HepG2 (cell line): ENCODE results near the gene GIPC3. TPM values are rescaled to one million over a fixed set of nuclear protein-coding genes. Genes with fewer than 3 reads are reported as not detected.
A peak's percentile ranks its signal among the peaks of the same experiment; 100 is the strongest.

Experiments used
- CHD2 ChIP-seq: IDR thresholded peaks from 2 replicates; pipeline ENCODE4 v1.6.1; 2011; ENCODE audit warnings: low read depth, low read length, improper control_type of control experiment
- FLYWCH1 ChIP-seq: sonication (generic); formaldehyde crosslinking; IDR thresholded peaks from 2 replicates; pipeline ENCODE4 v1.8.1; 2023; ENCODE audit warnings: mild to moderate bottlenecking, missing genetic modification reagents
- GZF1 ChIP-seq: sonication (generic); formaldehyde crosslinking; IDR thresholded peaks from 2 replicates; pipeline ENCODE4 v1.5.1; 2020; ENCODE audit warnings: mild to moderate bottlenecking, missing genetic modification reagents
- HMGXB4 ChIP-seq, 2 experiments: sonication (generic) in 1 of 2; formaldehyde crosslinking in 1 of 2; IDR thresholded peaks; 2 replicates each; pipeline versions ENCODE4 v1.4.0 to v1.6.1; 2018 to 2020; ENCODE audit warnings: missing genetic modification reagents in 2 of 2, borderline replicate concordance in 1 of 2, low read depth in 1 of 2, mild to moderate bottlenecking in 1 of 2, missing biosample characterization in 1 of 2
- HNRNPL ChIP-seq: fragments of 200-400 bp; formaldehyde crosslinking; IDR thresholded peaks from 2 replicates; pipeline ENCODE4 v1.6.1; 2017; ENCODE audit warnings: mild to moderate bottlenecking, low read depth, low read length
- IRF9 ChIP-seq: sonication (generic); formaldehyde crosslinking; IDR thresholded peaks from 2 replicates; pipeline ENCODE4 v1.8.0; 2022; ENCODE audit warnings: missing genetic modification reagents, mild to moderate bottlenecking, borderline replicate concordance
- KAT7 ChIP-seq: IDR thresholded peaks from 2 replicates; pipeline ENCODE4 v1.6.1; 2018; ENCODE audit warnings: borderline replicate concordance, missing compliant biosample characterization
- MLX ChIP-seq: IDR thresholded peaks from 2 replicates; pipeline ENCODE4 v1.6.1; 2016
- MTA3 ChIP-seq: sonication (generic); formaldehyde crosslinking; IDR thresholded peaks from 2 replicates; pipeline ENCODE4 v1.4.0; 2020; ENCODE audit warnings: missing genetic modification reagents
- REXO4 ChIP-seq: sonication (generic); formaldehyde crosslinking; IDR thresholded peaks from 2 replicates; pipeline ENCODE4 v1.8.0; 2022; ENCODE audit warnings: missing genetic modification reagents, mild to moderate bottlenecking, borderline replicate concordance
- SP1 ChIP-seq, 2 experiments: fragments of 450-650 bp in 1 of 2; sonication (generic) in 1 of 2; formaldehyde crosslinking in 1 of 2; IDR thresholded peaks; 2 replicates each; pipeline versions ENCODE4 v1.4.0 to v1.6.1; 2016 to 2020; ENCODE audit warnings: missing genetic modification reagents in 1 of 2
- TBP ChIP-seq: sonication (generic); formaldehyde crosslinking; IDR thresholded peaks from 2 replicates; pipeline ENCODE4 v1.5.0; 2020; ENCODE audit warnings: missing genetic modification reagents
- XRCC5 ChIP-seq: fragments of 200-400 bp; formaldehyde crosslinking; optimal IDR thresholded peaks from 2 replicates; pipeline ENCODE3; 2017; ENCODE audit warnings: mild to moderate bottlenecking, low read length
- ZC3H13 ChIP-seq: sonication (generic); formaldehyde crosslinking; IDR thresholded peaks from 2 replicates; pipeline ENCODE4 v1.8.1; 2023; ENCODE audit warnings: mild to moderate bottlenecking, missing genetic modification reagents, moderate library complexity
- ZFP36 ChIP-seq: fragments of 150-350 bp; IDR thresholded peaks from 2 replicates; pipeline ENCODE4 v1.6.1; 2018; ENCODE audit warnings: borderline replicate concordance, low read length, low read depth; ENCODE audit not compliant: partially characterized antibody
- ZFX ChIP-seq: sonication (generic); formaldehyde crosslinking; IDR thresholded peaks from 2 replicates; pipeline ENCODE4 v1.4.0; 2020; ENCODE audit warnings: mild to moderate bottlenecking, low read depth, missing genetic modification reagents, moderate library complexity
- ZFYVE20 ChIP-seq: sonication (generic); formaldehyde crosslinking; IDR thresholded peaks from 2 replicates; pipeline ENCODE4 v1.8.0; 2023; ENCODE audit warnings: low read depth, mild to moderate bottlenecking, moderate library complexity, missing genetic modification reagents, borderline replicate concordance
- ZNF17 ChIP-seq: sonication (generic); formaldehyde crosslinking; IDR thresholded peaks from 2 replicates; pipeline ENCODE4 v1.5.0; 2020; ENCODE audit warnings: mild to moderate bottlenecking, missing genetic modification reagents
- ZNF432 ChIP-seq: sonication (generic); formaldehyde crosslinking; IDR thresholded peaks from 2 replicates; pipeline ENCODE4 v1.5.0; 2020; ENCODE audit warnings: missing genetic modification reagents, mild to moderate bottlenecking, borderline replicate concordance
- ZNF674 ChIP-seq: sonication (generic); formaldehyde crosslinking; IDR thresholded peaks from 2 replicates; pipeline ENCODE4 v1.5.0; 2020; ENCODE audit warnings: low read depth, mild to moderate bottlenecking, missing genetic modification reagents
- ZNF816 ChIP-seq: sonication (generic); formaldehyde crosslinking; IDR thresholded peaks from 2 replicates; pipeline ENCODE4 v1.8.0; 2022; ENCODE audit warnings: missing genetic modification reagents, mild to moderate bottlenecking, borderline replicate concordance
- ZNF891 ChIP-seq: sonication (generic); formaldehyde crosslinking; IDR thresholded peaks from 2 replicates; pipeline ENCODE4 v1.5.0; 2020; ENCODE audit warnings: mild to moderate bottlenecking, missing genetic modification reagents
- polyA plus RNA-seq, 8 experiments: library from polyadenylated mRNA; depleted of rRNA in 3 of 8; stranded (reverse) in 7 of 8; unstranded in 1 of 8; fragments of >200 nt; fragmentation: Illumina TruSeq in 4 of 8; extraction: Trizol in 4 of 8; gene quantifications; 2 replicates each; pipeline versions ENCODE4 v1.2.1 to v1.2.3, GENCODE V29; 2011 to 2016; ENCODE audit warnings: low read depth in 4 of 8, missing spikeins in 1 of 8, mixed read lengths in 1 of 8; ENCODE audit not compliant: insufficient read depth in 1 of 8
- total RNA-seq, 5 experiments: library from RNA; depleted of rRNA; stranded (reverse); fragments of >200 nt; fragmentation: Illumina TruSeq; extraction: Trizol; gene quantifications; 2 replicates each; pipeline ENCODE4 v1.2.3, GENCODE V29; 2016; ENCODE audit warnings: low read depth in 1 of 5

Gene GIPC3
- total and polyA plus RNA-seq, 2 of the 13 experiments (the other 11 are each of a cell fraction or from before 2014, with no cell fraction given): 0.05 TPM; not detected in 1

GRCh38 chr19:3537438-3538240 is 47.6 kb upstream of the GIPC3 start (continued):
- TF ChIP-seq XRCC5 (no peak), CHD2 (no peak), ZFX (CRISPR knock-in tag) (peak; percentile 19; the same call in 1 of the 2 replicates), HNRNPL (0 out of 2 replicates have a peak, but pooled peaks have one; percentile 31), ZNF17 (CRISPR knock-in tag) (no peak), REXO4 (no peak), MTA3 (CRISPR knock-in tag) (no peak), TBP (CRISPR knock-in tag) (no peak), MLX (no peak), GZF1 (no peak), HMGXB4 (CRISPR knock-in tag; IDR thresholded peaks at IDR 0.05; ENCODE audit: borderline replicate concordance in 1 of 2, low read depth in 1 of 2) (no peak), ZFP36 (no peak), ZNF891 (CRISPR knock-in tag) (no peak), ZNF432 (CRISPR knock-in tag) (no peak), ZC3H13 (CRISPR knock-in tag) (peak; percentile 60), SP1 (IDR thresholded peaks at IDR 0.05) (no peak), SP1 (CRISPR knock-in tag; IDR thresholded peaks at IDR 0.05) (no peak), KAT7 (CRISPR knock-in tag) (no peak), IRF9 (CRISPR knock-in tag) (no peak), ZNF674 (no peak), FLYWCH1 (CRISPR knock-in tag) (no peak), ZNF816 (CRISPR knock-in tag) (no peak), ZFYVE20 (CRISPR knock-in tag) (no peak)
